Cortex of kidney (tissue), 1 donor: ENCODE results near the gene HSPG2.
"Not testable (repeated sequence)": the region's sequence is repeated elsewhere in the genome, so short reads cannot be mapped to it uniquely, and the experiment has no call there.

Experiments
- DNase-seq: peaks from one replicate; lab custom pipeline; 2025; lab: John Stamatoyannopoulos, UW

The HSPG2 gene

DNA sequence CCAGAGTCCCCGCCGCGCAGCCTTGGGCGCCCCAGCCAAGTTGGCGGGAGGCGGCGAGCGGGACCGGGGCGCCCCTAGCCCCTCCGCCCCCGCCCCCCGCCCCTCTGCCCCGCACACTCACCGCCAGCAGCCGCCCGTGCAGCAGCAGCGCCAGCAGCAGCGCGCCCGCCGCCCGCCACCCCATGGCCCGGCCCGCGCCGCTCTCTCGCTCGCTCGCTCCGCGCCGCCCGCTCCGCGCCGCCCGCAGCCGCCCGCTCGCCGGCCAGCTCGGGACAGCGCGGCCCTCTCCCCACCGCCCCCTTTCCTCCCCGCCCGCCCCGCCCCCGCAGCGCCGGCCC lies at the start of gene HSPG2:
Gene HSPG2, minus strand, starts transcription at position 277 of the 338 bp plus-strand sequence. Its CDS starts 93 bp downstream, at position 184.
- no peak for DNase-seq

DNA sequence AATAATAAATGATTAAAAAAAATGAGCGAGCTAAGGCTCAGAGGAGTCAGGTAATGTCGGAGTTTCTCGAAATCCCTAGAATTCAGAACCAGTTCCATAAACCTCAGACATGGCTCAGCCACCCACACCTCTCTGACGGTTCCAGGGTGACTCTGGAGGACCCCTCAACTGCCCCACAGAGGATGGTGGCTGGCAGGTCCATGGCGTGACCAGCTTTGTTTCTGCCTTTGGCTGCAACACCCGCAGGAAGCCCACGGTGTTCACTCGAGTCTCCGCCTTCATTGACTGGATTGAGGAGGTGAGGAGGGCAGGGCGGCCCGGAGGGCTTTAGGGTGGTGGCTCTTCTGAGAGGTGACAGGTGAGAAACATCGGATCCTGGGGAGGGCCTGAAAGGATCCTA lies 49.3 kb upstream of the HSPG2 start:
- not testable (repeated sequence) for DNase-seq

DNA sequence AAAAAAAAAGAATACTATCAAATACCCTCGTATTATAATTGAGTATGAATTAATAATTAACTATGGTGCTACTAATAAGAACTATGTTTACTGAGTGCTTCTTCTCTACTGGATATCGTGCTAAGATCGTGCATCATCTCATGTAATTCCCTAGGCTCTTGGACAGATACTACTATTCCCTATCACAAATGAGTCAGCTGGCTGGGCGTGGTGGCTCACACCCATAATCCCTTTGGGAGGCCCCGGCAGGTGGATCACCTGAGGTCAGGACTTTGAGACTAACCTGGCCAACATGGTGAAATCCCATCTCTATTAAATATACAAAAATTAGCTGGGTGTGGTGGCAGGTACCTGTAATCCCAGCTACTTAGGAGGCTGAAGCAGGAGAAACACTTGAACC lies 48.8 kb upstream of the HSPG2 start:
- DNase-seq = not testable (repeated sequence)

DNA sequence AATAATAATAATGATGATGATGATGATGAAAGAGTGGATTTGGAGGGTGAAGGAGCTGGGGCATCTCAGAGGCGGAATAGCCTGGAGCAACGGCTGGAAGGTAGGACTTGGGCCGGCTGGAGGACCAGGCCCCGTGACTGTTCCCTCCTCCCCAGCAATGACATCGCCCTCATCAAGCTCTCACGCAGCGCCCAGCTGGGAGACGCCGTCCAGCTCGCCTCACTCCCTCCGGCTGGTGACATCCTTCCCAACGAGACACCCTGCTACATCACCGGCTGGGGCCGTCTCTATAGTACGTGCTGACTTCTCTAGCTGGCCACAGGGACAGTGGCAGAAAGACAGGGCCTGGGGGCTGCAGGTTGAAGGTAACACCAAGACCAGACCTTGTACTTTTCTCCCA lies 46.4 kb upstream of the HSPG2 start:
- DNase-seq = not testable (repeated sequence)

DNA sequence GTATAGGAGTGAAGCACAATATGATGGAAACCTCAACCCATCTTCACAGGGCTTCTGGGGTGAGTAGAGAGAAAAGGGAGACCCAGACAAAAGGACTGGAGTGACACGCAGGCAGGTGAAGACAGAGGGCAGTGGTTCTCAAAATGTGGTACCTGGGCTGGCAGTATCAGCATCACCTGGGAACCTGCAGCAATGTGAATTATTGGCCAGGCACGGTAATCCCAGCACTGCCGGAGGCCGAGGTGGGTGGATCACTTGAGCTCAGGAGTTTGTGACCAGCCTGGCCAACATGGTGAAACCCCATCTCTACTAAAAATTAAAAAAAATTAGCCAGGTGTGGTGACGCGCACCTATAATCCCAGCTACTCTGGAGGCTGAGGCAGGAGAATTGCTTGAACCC lies 45.0 kb upstream of the HSPG2 start:
- not testable (repeated sequence) for DNase-seq

DNA sequence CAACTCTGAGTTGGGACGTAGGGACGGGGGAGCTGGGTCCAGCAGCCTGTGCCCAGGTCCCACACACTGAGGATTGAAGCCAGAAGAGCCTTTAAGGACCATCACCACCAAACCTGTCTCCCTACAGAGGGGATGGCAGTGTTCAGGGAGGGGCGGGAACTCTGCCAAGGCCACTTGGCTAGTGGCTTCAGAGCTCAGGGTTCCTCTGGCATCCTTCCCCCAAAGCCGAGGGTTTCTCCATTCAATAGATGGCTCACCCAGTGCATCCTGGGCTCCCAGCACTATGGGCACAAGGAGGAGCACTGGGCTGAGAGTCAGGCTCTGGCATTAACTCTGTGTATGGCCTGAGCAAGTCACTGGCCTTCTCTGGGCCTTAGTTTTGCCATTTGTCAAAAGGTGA lies 44.1 kb upstream of the HSPG2 start:
- not testable (repeated sequence) for DNase-seq

DNA sequence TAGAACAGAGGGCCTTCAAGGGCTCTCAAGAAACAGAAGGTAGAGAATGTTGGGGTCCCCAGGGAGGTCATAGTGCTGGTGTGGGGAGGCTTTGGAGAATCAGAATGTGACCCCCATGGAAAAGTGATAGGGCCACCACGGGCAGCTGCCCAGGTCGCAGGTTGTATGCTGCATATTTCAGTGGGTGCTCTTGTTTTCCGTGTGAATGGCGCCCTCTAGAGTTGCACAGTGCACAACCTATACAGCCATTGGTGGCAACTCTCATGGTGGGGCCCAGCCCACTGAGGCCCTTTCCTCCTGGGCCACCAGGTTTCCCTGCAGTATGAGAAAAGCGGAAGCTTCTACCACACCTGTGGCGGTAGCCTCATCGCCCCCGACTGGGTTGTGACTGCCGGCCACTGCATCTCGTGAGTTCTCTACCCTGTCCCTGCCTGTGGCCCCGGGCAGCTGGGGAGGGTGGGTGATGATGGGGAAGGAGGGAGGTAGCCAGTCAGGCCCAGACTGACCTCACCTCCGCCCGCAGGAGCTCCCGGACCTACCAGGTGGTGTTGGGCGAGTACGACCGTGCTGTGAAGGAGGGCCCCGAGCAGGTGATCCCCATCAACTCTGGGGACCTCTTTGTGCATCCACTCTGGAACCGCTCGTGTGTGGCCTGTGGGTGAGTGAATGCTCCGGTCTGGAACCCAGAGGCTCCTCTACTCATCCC lies 43.6 kb upstream of the HSPG2 start:
- DNase-seq = not testable (repeated sequence)

DNA sequence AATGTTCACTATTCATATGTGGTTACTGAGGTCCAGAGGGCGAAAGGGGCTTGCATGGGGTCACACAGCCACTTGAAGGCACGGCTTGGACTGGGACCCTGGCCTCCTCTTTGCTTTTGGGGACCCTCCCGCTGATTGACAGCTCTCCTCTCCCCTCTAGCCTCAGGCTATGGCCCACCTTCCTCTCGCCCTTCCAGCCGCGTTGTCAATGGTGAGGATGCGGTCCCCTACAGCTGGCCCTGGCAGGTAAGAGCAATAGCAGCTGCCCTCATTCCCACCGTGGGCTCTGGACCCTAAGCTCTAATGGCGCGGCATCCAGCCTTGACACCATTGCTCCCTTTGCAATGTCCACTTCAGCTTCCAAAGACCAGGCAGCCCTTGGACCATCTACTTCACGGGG lies 41.1 kb upstream of the HSPG2 start:
- not testable (repeated sequence) for DNase-seq

DNA sequence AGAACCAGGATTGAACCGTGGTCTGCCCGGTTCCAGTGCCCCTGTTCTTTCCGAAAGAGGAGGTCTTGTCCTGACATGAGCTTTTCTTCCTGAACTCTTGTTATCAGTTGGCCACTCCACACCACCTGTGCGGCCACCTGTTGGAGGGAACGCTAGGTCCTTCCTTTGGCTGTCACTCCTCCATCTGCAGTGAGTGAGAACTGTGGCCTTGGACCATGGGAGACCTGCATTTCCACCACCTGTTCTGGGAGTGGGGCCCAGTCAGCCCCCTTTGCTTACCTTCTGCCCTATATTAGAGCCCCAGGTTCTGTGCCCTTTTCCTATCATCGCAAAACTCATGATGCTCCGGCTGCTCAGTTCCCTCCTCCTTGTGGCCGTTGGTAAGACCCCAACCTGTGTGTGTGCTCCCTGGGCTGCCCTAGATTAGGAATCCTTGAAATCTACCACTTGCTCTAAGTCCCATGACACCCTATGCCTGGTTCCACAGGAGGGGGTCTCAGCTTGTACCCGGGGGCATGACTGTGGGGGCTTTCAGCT lies 39.7 kb upstream of the HSPG2 start, which contains the start of gene CELA3B:
Gene CELA3B, plus strand, starts transcription at position 320 of the 537 bp plus-strand sequence. Its CDS starts 18 bp downstream, at position 338.
- DNase-seq = not testable (repeated sequence)

DNA sequence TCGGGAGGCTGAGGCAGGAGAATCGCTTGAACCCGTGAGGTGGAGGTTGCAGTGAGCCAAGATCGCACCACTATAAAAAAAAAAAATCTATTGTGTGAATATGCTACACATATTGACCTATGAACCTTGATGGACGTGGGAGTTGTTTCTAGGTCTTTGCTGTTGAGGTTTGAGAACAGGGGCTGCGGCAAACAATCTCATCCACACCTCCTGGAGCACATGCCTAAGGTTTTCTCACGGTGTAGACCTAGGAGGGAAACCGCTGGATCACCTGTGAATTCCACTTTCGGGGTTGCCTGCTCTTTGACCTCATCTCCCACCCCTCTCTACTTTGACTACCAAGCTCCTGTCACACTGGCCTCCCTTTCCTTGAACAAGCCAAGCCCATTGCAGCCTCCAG lies 38.2 kb upstream of the HSPG2 start:
- not testable (repeated sequence) for DNase-seq

DNA sequence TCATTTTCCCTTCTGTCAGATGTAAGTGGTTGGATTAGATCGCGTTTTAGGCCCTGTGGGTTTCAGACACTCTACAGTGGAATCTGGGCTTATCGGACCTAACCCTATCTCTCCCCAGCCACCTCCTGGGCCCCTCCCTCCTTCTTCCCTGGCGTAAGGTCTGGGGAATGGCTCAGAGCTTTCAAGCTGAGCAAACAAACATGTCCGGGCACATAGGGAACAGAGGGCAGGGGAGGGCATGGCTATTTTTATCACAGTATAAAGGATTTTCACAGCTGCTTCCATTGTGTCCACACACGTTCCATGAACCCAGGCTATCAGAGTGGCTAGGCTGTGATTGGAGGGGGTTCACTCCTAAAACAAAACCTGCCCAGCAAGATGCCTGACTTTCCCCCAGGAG lies 37.6 kb upstream of the HSPG2 start:
- DNase-seq = not testable (repeated sequence)

DNA sequence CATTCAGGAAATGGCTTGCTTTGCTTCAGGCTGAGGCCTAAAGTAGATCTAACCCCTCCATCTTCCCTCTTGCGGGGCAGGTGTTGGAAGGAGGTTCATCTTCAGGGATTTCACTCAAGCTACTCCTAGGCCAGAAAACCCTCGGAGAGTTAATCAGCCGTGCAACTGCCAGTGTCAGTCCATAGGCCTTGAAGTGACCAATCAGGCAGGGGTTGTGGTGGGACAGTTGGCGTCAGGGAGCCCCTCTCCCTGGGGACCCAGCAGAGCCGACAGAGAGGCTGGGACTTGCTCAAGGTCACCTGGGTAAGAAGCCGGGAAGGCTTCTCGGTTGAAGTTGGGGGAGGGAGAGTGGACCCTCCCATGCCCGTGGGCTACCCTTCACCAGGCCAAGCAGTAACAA lies 36.8 kb upstream of the HSPG2 start:
- DNase-seq = not testable (repeated sequence)

DNA sequence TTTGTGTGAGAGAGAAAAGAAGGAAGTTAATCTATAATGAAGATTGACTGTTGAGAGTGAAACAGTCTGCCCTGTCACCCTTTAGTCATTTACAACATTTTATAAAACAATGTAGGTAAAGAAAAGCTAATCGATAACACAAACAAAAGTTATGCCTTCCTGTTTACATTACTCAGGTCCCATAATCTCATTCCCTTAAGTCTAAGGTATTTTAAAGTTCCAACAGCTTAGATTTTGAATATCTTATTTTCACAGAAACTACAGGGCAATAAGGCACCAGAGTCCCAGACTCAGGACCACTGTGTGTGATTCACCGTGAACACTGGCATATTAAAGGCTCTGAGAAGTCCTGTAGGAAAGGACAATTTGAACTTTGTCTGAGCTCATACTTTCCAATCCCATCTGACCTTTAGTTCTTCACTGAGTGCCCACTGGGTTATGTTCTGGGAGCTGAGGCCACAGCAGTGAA lies 35.9 kb upstream of the HSPG2 start:
- DNase-seq = not testable (repeated sequence)

DNA sequence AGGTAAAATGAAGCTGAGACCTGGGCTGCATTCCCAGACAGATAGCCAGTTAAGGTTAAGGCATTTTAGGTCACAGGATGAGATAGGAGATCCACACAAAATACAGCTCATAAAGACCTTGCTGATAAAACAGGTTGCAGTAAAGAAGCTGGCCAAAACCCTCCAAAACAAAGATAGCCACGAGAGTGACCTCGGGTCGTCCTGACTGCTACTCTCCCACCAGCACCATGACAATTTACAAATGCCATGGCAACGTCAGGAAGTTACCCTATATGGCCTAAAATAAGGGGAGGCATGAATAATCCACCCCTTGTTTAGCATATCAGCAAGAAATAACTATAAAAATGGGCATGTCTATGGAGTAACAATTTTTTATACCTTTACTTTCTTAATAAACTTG lies 33.4 kb upstream of the HSPG2 start:
- not testable (repeated sequence) for DNase-seq

DNA sequence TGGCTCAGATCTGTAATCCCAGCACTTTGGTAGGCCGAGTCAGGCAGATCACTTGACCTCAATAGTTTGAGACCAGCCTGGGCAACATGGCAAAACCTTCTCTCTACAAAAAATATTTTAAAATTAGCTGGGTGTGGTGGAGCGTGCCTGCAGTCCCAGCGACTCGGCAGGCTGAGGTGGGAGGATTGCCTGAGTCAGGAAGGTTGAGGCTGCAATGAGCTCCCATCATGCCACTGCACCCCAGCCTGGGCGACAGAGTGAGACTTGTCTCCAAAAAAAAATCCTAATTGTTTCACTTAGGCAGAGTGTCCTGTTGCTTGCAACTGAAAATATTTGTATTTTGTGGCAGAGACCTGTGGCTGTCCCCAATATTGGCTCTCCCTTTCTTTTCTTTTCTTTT lies 32.0 kb upstream of the HSPG2 start:
- not testable (repeated sequence) for DNase-seq

DNA sequence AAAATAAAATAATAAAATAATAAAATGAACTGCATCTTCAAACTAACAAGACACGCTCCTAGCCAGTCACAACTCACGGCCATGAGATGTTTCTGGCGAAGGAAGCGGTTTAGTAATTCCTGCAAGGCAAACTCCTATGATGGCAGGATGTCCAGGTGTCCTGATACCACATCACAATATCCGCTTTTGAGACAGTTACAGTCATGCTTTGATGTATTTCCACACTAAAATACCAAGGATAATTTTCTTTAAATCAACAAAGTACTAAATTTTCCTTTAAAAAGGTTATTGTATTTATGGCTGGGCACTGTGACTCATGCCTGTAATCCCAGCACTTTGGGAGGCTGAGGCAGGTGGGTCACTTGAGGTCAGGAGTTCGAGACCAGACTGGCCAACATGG lies 30.1 kb upstream of the HSPG2 start:
- not testable (repeated sequence) for DNase-seq

DNA sequence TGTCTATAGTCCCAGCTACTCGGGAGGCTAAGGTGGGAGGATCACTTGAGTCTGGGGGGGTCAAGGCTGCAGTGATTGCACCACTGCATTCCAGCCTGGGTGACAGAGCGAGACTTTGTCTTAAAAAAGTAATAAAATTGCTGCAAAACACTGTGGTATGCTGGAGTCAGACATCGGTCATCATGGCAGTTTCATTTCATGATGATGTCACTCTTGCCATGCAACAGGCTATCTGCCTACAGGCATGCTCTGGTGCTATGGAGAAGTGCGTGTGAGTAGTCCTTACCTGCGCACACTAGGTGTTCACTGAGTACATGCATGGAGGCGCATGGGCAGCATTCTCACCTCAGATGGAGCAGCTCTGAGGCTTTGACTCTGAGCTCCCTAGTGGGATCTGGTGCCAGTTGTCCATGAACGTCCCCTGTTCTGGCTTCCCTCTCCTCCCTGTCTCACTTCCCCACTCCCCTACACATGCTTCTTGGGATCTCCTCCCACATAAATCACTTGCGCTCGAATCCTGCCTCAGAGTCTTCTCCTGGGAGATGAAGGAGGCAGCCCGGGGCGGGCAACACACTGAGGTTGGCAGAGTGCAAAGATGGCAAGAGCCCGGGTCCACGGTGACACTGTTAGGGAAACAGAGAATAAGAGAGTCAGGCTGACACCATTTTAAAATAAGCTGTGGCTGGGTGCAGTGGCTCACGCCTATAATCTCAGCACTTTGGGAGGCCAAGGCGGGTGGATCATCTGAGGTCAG lies 29.3 kb upstream of the HSPG2 start:
- DNase-seq = no peak

DNA sequence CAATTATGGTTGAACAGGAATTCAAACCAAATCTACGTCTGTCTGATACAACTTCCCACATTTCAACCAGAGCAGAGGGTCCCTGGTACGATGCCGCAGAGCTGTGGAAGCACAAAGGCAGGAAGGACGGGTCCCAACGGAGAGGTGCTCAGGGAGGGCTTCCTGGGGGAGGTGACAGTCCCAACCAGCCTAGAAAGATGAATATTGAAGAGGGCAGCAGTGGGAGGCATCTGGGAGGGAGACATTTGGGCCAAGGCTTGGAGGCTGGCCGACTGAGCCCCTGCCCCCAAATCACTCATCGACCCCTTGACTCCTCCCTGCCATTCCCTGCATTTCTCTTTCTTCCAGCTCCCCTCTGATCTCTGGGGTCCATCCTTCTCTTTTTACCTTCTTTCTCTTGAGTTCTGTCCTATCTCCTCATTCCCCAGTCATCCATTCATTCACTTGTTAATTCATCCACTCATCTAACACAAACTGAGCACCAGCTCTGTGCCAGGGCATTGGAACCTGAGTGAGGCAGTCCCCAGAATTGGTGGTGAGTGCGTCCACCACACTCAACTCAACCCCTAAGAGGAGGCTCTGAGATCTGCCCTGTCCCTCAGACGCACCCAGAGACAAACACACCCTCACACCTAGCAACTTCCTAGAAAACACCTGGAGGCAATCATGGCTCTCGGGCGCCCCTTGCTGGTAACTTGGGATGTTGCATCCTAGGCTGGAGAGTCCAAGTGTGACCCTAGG lies 26.5 kb upstream of the HSPG2 start:
- no peak for DNase-seq

DNA sequence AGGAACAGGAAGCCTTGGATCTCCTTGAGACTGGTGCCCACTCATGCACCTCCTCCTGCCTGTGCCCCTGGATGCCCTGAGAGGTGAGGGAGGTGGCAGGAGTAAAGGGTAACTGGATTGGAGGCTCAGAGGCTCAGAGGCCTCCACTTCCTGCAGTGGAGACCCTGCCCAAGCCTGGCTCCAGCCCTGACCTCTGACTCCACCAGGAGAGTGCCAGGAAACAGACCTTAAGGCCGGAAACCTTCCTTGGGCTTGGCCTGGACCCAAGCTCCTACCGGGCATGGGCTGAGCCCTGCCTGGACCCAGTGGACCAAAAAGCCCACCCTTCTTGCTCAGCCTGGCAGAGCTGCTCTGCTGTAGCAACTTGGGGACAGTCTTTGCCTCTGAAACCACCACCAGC lies 24.7 kb upstream of the HSPG2 start:
- DNase-seq = no peak

DNA sequence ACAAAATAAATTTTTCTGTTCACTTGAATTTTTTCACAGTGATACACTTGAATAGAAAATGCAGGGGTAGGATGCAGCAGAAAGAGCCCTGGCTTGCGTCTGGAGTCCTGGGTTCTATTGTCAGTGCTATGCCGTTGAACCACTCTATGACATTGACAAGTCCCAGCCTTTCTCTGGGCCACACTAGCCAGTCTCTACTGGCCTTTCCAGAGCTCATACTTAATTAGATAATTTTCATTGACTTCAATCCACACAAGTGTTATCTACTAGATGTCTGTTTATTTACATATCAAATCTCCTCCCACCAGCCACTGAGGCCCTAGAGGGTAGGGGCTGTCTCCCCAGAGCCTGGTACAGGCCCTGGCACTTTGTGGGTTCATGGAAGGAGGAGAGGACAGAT lies 24.2 kb upstream of the HSPG2 start:
- DNase-seq = no peak

DNA sequence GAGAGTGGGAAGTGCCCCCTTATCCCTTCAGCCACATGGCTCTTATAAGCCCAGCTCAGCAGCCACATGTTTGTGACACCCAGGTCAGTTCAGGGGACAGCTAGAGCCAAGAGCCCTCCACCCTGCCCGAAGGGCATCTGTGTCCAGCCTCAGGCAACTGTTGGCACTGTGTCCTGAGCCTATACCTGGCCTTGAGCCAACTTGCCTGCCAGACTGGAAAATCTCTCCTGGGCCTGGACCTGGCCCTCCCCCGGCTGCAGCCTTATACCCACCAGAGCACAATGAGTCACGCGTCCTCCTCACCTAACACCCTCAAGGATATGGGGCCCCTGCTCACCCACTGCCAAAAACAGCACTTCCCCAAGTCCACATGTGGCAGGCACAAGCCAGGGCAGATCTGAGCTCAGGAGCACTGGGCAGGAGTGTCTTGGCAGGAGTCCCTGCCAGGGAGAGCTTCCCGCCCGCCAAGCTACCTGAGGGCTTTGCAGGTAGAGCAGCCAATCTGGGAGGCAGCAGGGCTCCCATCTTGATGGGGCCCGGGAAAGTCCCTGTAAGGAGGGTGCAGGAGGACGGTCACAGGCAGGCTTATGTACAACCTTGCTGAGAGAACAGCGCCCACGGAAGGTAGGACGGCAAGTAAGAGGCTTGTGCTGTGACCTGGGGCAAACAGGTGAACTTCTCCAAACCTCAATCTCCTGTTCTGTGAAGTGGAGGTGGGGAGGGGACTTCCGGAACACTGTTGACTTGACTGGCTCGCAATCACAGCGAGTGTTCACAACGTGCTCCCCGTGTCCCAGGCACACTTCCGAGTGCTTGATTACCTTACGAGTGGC lies 19.8 kb upstream of the HSPG2 start:
- DNase-seq = no peak
